IPS-18a (cell line): ENCODE data around the gene PPP2R2B.

Source experiments
- H3K27ac ChIP-seq: one replicate; pipeline ENCODE4 v1.5.1; 2013; ENCODE audit warnings: low read length
- H3K27me3 ChIP-seq: one replicate; pipeline ENCODE4 v1.6.1; 2013; ENCODE audit warnings: mild to moderate bottlenecking, low read length; ENCODE audit not compliant: control insufficient read depth, insufficient read depth
- H3K36me3 ChIP-seq: one replicate; pipeline ENCODE4 v1.6.1; 2013; ENCODE audit warnings: low read depth, low read length; ENCODE audit not compliant: control insufficient read depth
- H3K4me1 ChIP-seq: one replicate; pipeline ENCODE4 v1.6.1; 2013; ENCODE audit warnings: low read depth, low read length; ENCODE audit not compliant: control insufficient read depth
- H3K4me3 ChIP-seq: one replicate; pipeline ENCODE4 v1.5.1; 2013; ENCODE audit warnings: low read length
- H3K9ac ChIP-seq: one replicate; pipeline ENCODE4 v1.6.1; 2013; ENCODE audit warnings: mild to moderate bottlenecking, low read length, moderate library complexity
- H3K9me3 ChIP-seq: one replicate; pipeline ENCODE4 v1.6.1; 2013; ENCODE audit warnings: low read depth, low read length; ENCODE audit not compliant: control insufficient read depth

PPP2R2B gene

DNA sequence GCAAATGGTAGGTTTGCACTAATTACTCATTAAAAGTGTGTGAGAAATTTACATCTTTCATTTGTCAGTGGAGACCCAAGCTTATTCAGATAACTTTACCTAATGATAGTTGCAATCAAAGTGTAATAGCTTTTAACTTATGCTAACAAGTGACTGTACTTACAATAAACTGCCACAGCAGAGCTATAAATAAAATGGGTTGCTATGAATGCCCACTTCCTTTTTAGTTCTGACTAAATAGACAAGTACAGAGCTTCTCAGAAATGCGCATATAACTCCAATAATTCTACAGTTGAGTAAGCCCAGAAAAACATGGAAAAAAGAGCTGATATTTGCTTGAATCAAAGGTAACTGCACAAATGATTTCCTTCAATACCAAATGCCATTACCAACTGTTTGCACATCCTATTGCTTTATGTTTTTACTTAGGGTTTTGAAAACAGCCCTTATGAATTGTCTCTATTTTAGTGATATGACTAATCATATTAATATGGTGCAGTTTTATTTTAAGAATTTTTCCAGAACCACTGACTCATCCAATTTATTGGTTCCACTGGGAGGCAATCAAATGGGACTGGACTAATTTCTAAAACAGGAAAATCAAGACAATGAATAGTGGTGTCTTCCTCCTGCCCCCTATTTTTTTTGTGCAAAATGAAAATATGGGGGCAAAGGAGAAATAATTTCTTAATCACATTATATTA lies 84.1 kb downstream of the PPP2R2B start:
- H3K36me3 ChIP-seq, result no peaks in the 10 kb centered on the region
- H3K27me3 ChIP-seq, result no peaks in the 10 kb centered on the region
- H3K27ac ChIP-seq, result no peak overlapping the region
- H3K9ac ChIP-seq, result no peak overlapping the region
- H3K4me3 ChIP-seq, result no peak overlapping the region
- H3K9me3 ChIP-seq, result no peaks in the 10 kb centered on the region
- peaks cover 63% of the 10 kb centered on the region for H3K4me1 ChIP-seq

GRCh38 chr5:146793709-146794108 lies 84.8 kb downstream of the PPP2R2B start:
- no peak overlapping the region for H3K9ac ChIP-seq
- H3K4me3 ChIP-seq, result no peak overlapping the region
- H3K4me1 ChIP-seq, result peaks cover 62% of the 10 kb centered on the region
- H3K9me3 ChIP-seq, result no peaks in the 10 kb centered on the region
- no peaks in the 10 kb centered on the region for H3K36me3 ChIP-seq
- H3K27me3 ChIP-seq, result no peaks in the 10 kb centered on the region
- no peak overlapping the region for H3K27ac ChIP-seq

DNA sequence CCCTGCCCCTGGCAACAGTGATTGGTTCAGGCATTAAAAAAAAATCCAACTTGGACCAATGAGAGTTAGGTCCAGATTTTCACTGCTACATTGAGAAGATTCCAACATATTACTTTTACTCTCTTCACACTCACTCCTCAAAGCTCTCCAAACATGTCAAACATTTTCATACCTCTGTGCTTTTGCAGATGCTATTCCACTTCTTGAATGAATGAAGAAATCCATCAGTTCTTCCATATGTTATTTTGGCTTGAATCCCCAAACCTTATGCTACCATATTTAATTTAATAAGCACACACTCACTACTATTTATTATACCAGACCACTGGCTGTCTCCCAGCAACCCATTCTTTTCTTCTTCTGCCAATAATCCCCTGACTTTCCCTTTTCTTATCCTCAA lies 87.1 kb downstream of the PPP2R2B start:
- no peak overlapping the region for H3K27ac ChIP-seq
- no peaks in the 10 kb centered on the region for H3K27me3 ChIP-seq
- no peaks in the 10 kb centered on the region for H3K36me3 ChIP-seq
- no peak overlapping the region for H3K9ac ChIP-seq
- peaks cover 51% of the 10 kb centered on the region for H3K4me1 ChIP-seq
- H3K9me3 ChIP-seq, result no peaks in the 10 kb centered on the region
- no peak overlapping the region for H3K4me3 ChIP-seq

- peaks cover 39% of the 10 kb centered on the region for H3K4me1 ChIP-seq
- no peaks in the 10 kb centered on the region for H3K36me3 ChIP-seq
- H3K27me3 ChIP-seq, result no peaks in the 10 kb centered on the region
- no peaks in the 10 kb centered on the region for H3K9me3 ChIP-seq
- peak overlapping the region; percentile 21 for H3K4me3 ChIP-seq
- H3K27ac ChIP-seq, result peak overlapping the region; percentile 48
- no peak overlapping the region for H3K9ac ChIP-seq
Observed at GRCh38 chr5:146789712-146790653, 88.6 kb downstream of the PPP2R2B start.

DNA sequence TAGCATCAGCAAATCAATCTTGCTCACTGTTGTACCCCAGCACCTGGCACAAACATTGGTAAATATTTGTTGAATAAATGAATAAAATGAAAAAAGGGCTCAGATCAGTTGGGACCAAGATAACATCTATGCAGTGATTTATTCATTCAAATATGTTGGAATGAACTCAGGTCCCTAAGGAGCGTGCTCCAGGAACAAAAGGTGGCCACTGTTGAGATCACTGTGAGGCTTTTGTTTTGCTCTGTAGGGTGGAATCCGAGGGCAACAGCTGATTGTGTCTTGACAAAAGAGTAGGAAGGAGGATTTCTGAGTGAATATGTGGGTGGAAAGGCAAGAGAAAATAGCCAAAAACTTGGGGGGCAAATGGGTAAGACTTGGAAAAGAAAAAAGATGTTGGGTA lies 89.7 kb downstream of the PPP2R2B start:
- peaks cover 35% of the 10 kb centered on the region for H3K4me1 ChIP-seq

GRCh38 chr5:146785065-146785464 lies 93.5 kb downstream of the PPP2R2B start:
- no peaks in the 10 kb centered on the region for H3K27me3 ChIP-seq
- peaks cover 23% of the 10 kb centered on the region for H3K4me1 ChIP-seq
- no peaks in the 10 kb centered on the region for H3K36me3 ChIP-seq
- no peak overlapping the region for H3K27ac ChIP-seq
- H3K9me3 ChIP-seq, result peaks cover 4% of the 10 kb centered on the region
- H3K9ac ChIP-seq, result no peak overlapping the region
- no peak overlapping the region for H3K4me3 ChIP-seq

More for the DNA sequence above, 89.7 kb downstream of the PPP2R2B start:
- Histone ChIP-seq H3K9ac (peak overlapping the region; percentile 18), H3K27ac (peak overlapping the region; percentile 55), H3K9me3 (no peaks in the 10 kb centered on the region), H3K27me3 (no peaks in the 10 kb centered on the region), H3K36me3 (no peaks in the 10 kb centered on the region), H3K4me3 (peak overlapping the region; percentile 21)

- Histone ChIP-seq H3K4me1 (peaks cover 6% of the 10 kb centered on the region), H3K4me3 (no peak overlapping the region), H3K36me3 (no peaks in the 10 kb centered on the region), H3K27ac (no peak overlapping the region), H3K27me3 (no peaks in the 10 kb centered on the region), H3K9ac (no peak overlapping the region), H3K9me3 (peaks cover 4% of the 10 kb centered on the region)
Observed at GRCh38 chr5:146781157-146781556, 97.4 kb downstream of the PPP2R2B start.

DNA sequence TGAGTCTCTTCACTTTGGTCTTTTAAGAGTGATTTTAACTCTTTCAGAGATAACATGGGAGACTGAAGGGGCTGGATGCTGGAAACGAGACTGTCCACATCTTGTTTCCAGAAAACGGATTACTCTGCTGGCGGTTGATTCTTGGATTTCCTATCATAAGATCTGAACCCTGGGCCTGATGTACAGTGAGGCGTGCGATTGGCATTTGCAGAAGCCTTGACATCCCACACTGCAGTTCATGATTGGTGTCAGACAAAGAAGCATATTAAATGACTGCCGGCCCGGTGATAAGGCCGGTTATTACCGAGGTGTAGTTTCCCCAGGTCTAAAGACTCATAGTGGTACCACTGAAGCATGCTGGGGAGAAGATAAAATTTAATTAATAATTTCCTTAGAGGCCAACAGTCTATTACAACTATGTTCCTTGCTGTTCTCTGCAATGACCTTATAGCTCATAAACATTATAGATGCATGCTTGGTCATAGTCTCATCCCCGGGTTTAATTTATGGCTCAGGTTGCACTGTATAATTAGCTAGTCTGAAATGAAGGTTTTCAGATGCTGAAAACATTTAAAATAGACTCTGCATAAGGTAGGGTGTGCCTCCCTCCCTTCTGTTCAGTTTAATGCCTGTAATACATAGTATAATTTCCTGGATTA lies 99.2 kb downstream of the PPP2R2B start:
- Histone ChIP-seq H3K4me3 (no peak overlapping the region), H3K9ac (no peak overlapping the region)

GRCh38 chr5:146778795-146779194 lies 99.8 kb downstream of the PPP2R2B start:
- Histone ChIP-seq H3K9ac (no peak overlapping the region), H3K36me3 (no peaks in the 10 kb centered on the region), H3K27me3 (no peaks in the 10 kb centered on the region), H3K4me1 (peaks cover 6% of the 10 kb centered on the region), H3K4me3 (no peak overlapping the region), H3K9me3 (peaks cover 4% of the 10 kb centered on the region), H3K27ac (no peak overlapping the region)

More for the DNA sequence above, 99.2 kb downstream of the PPP2R2B start:
- Histone ChIP-seq H3K9me3 (peaks cover 4% of the 10 kb centered on the region), H3K4me1 (peaks cover 6% of the 10 kb centered on the region), H3K27me3 (no peaks in the 10 kb centered on the region), H3K27ac (no peak overlapping the region), H3K36me3 (no peaks in the 10 kb centered on the region)

GRCh38 chr5:146778261-146778660 lies 100.3 kb downstream of the PPP2R2B start:
- Histone ChIP-seq H3K36me3 (no peaks in the 10 kb centered on the region), H3K9ac (no peak overlapping the region), H3K27me3 (no peaks in the 10 kb centered on the region), H3K27ac (no peak overlapping the region), H3K4me3 (no peak overlapping the region), H3K4me1 (peaks cover 9% of the 10 kb centered on the region), H3K9me3 (peaks cover 4% of the 10 kb centered on the region)

GRCh38 chr5:146772881-146773466 lies 105.6 kb downstream of the PPP2R2B start:
- Histone ChIP-seq H3K27me3 (no peaks in the 10 kb centered on the region), H3K36me3 (no peaks in the 10 kb centered on the region), H3K4me1 (peaks cover 12% of the 10 kb centered on the region), H3K4me3 (no peak overlapping the region), H3K27ac (no peak overlapping the region), H3K9ac (no peak overlapping the region), H3K9me3 (no peaks in the 10 kb centered on the region)
